ENCODE results near the gene CYP3A5. TPM values are rescaled to one million over a fixed set of nuclear protein-coding genes. Genes with fewer than 3 reads are reported as not detected.

The CYP3A5 gene
- total and polyA plus RNA-seq, 9 of the 15 experiments (the other 6 are each of a cell fraction or from before 2014, with no cell fraction given) = 0.73 to 2.8 (median 1.5) TPM

- TF ChIP-seq TFAM (CRISPR knock-in tag; conservative IDR thresholded peaks at IDR 0.05) = no peak
- TF ChIP-seq GABPB1 (CRISPR knock-in tag; IDR thresholded peaks at IDR 0.05) = peak; percentile 34; the same call in 1 of the 2 replicates
- TF ChIP-seq CBX5 (IDR thresholded peaks at IDR 0.05; ENCODE audit: borderline replicate concordance, low read depth) = no peak
- TF ChIP-seq YY1 (IDR thresholded peaks at IDR 0.05; ENCODE audit: borderline replicate concordance in 1 of 3, control insufficient read depth in 1 of 3, extremely low read depth in 1 of 3, insufficient read depth in 3 of 3, insufficient read length in 1 of 3, insufficient replicate concordance in 2 of 3, low read depth in 1 of 3, low read length in 2 of 3) = peak in 1 of 3 experiments; percentile 38
- TF ChIP-seq ATF7 (IDR thresholded peaks at IDR 0.05) = peak; percentile 10; the same call in 1 of the 2 replicates
- no peak for TF ChIP-seq ZNF561 (CRISPR knock-in tag; conservative IDR thresholded peaks at IDR 0.05)
- TF ChIP-seq RAD21 (CRISPR knock-in tag; conservative IDR thresholded peaks at IDR 0.05 in 1 of 2, IDR thresholded peaks at IDR 0.05 in 1 of 2) = 0 out of 4 replicates have a peak, but pooled peaks of 1 of the 2 experiments have one; percentile 10
- peak; percentile 49; the same call in 1 of the 2 replicates for TF ChIP-seq JUND (IDR thresholded peaks at IDR 0.05; ENCODE audit: borderline replicate concordance, low read depth, low read length)
- TF ChIP-seq JUND (tag; IDR thresholded peaks at IDR 0.05; ENCODE audit: borderline replicate concordance, low read depth, low read length) = peak; percentile 46; the same call in 1 of the 3 replicates
- no peak for TF ChIP-seq ZNF518B (CRISPR knock-in tag; IDR thresholded peaks at IDR 0.05)
- TF ChIP-seq POLR2B (IDR thresholded peaks at IDR 0.05; ENCODE audit: low read depth, partially characterized antibody) = peak; percentile 52
- TF ChIP-seq RBM17 (IDR thresholded peaks at IDR 0.05; ENCODE audit: borderline replicate concordance, low read depth, low read length) = no peak
- TF ChIP-seq ETS2 (tag; IDR thresholded peaks at IDR 0.05; ENCODE audit: borderline replicate concordance, poor library complexity, severe bottlenecking) = no peak
- peak; percentile 100 for TF ChIP-seq MEIS2 (IDR thresholded peaks at IDR 0.05; ENCODE audit: partially characterized antibody)
- TF ChIP-seq PPARD (CRISPR knock-in tag; IDR thresholded peaks at IDR 0.05) = no peak
- TF ChIP-seq POLR2AphosphoS2 (IDR thresholded peaks at IDR 0.05; ENCODE audit: low read length) = no peak
- TF ChIP-seq ZNF143 (CRISPR knock-in tag; IDR thresholded peaks at IDR 0.05) = no peak
- no peak for TF ChIP-seq TAF9B (IDR thresholded peaks at IDR 0.05; ENCODE audit: partially characterized antibody)
- TF ChIP-seq ZNF184 (CRISPR knock-in tag; IDR thresholded peaks at IDR 0.05) = no peak
- peak; percentile 46; the same call in 1 of the 2 replicates for TF ChIP-seq TCF3 (CRISPR knock-in tag; IDR thresholded peaks at IDR 0.05)
- no peak for TF ChIP-seq ILK (tag; IDR thresholded peaks at IDR 0.05; ENCODE audit: borderline replicate concordance, low read depth)
- no peak for TF ChIP-seq ZBTB2 (IDR thresholded peaks at IDR 0.05)
- TF ChIP-seq MAFF (IDR thresholded peaks at IDR 0.05; ENCODE audit: low read length) = peak; percentile 1
Observed at GRCh38 chr7:99679400-99680191, at the start of gene CYP3A5 (continued).

Measured in K562 (cell line).